NCI-H460 (cell line): ENCODE measurements around the gene RASAL3. TPM values are rescaled to one million over a fixed set of nuclear protein-coding genes. Genes with fewer than 3 reads are reported as not detected.
"Not testable (repeated sequence)": the region's sequence is repeated elsewhere in the genome, so short reads cannot be mapped to it uniquely, and the experiment has no call there.

Experiments
- DNase-seq: peaks from one replicate; pipeline ENCODE4 v3.0.0-alpha.2; 2016; ENCODE audit warnings: low read depth; ENCODE audit errors: extremely low read depth
- small RNA-seq, 2 experiments: library from RNA; depleted of rRNA; stranded (forward); fragments of <200 nt; gene quantifications; one replicate each; pipeline ENCODE3, GENCODE V24; 2014
- total RNA-seq: library from RNA; depleted of rRNA; stranded (reverse); fragments of >200 nt; shearing (Covaris generic); gene quantifications from 2 replicates; pipeline ENCODE4 v1.2.3, GENCODE V29; 2014; rRNA removed

Gene RASAL3
- total RNA-seq, 1 experiment from 2014 or later: not detected

- no peak for DNase-seq
These were observed 42.6 kb downstream of the RASAL3 start for GRCh38 chr19:15421721-15422260.

GRCh38 chr19:15421136-15421695 lies 43.1 kb downstream of the RASAL3 start:
- no peak for DNase-seq

GRCh38 chr19:15419413-15420025 lies 44.8 kb downstream of the RASAL3 start:
- DNase-seq: no peak

GRCh38 chr19:15418579-15419412 lies 45.5 kb downstream of the RASAL3 start, which contains the start of gene AKAP8L:
Gene AKAP8L, minus strand, starts transcription at chr19:15418988. Its CDS starts 65 bp downstream, at chr19:15418923.
- DNase-seq: peak; percentile 99

GRCh38 chr19:15418231-15418578 lies 46.1 kb downstream of the RASAL3 start:
- DNase-seq: no peak

GRCh38 chr19:15417699-15418098 lies 46.6 kb downstream of the RASAL3 start:
- DNase-seq: no peak

- DNase-seq: no peak
These were observed 51.5 kb downstream of the RASAL3 start for GRCh38 chr19:15412832-15413231.

GRCh38 chr19:15411351-15411750 lies 53.0 kb downstream of the RASAL3 start:
- DNase-seq: not testable (repeated sequence)

- DNase-seq: no peak
These were observed 59.5 kb downstream of the RASAL3 start for GRCh38 chr19:15404780-15405211.

- no peak for DNase-seq
These were observed 60.1 kb downstream of the RASAL3 start for GRCh38 chr19:15404097-15404779.

GRCh38 chr19:15403151-15403531 lies 61.2 kb downstream of the RASAL3 start:
- no peak for DNase-seq

GRCh38 chr19:15402411-15403150 lies 61.8 kb downstream of the RASAL3 start:
- DNase-seq: no peak

Small RNA genes within 50 kb of the gene (small RNA-seq; reads per million reads assigned to genes)
- 0 reads per million in 2 experiments for gene MIR1470

Other genes with a start within 250 kb of the RASAL3 start
- gene EPHX3, start 232.1 kb downstream of the RASAL3 start, total RNA-seq: 0.17 and 0.22 TPM in 2 replicates
- gene BRD4, start 132.0 kb downstream of the RASAL3 start, total RNA-seq: 23.4 and 23.9 TPM in 2 replicates
- gene AKAP8, start 84.8 kb downstream of the RASAL3 start, total RNA-seq: 15.3 and 17.9 TPM in 2 replicates
- 47.2 and 49.4 TPM in 2 replicates for gene AKAP8L, start 45.6 kb downstream of the RASAL3 start, total RNA-seq
- gene WIZ, start 14.6 kb downstream of the RASAL3 start, total RNA-seq: 9.3 and 10.0 TPM in 2 replicates
- gene PGLYRP2, start 15.0 kb upstream of the RASAL3 start, total RNA-seq: not detected in 2 replicates
- gene CYP4F22, start 44.0 kb upstream of the RASAL3 start, total RNA-seq: not detected in 2 replicates
- gene CYP4F8, start 150.7 kb upstream of the RASAL3 start, total RNA-seq: not detected in 2 replicates
- 2.9 and 3.0 TPM in 2 replicates for gene CYP4F3, start 176.4 kb upstream of the RASAL3 start, total RNA-seq
- gene CYP4F12, start 208.5 kb upstream of the RASAL3 start, total RNA-seq: not detected in 2 replicates